Activated CD4-positive, alpha-beta T cell treated with anti-CD3 and anti-CD28 coated beads for 36 hours (primary cell): Measurements from ENCODE around the gene USP36. TPM values are rescaled to one million over a fixed set of nuclear protein-coding genes. Genes with fewer than 3 reads are reported as not detected.

Experiments used
- ATAC-seq: fragments of 200-7000 bp; cut with Tn5 transposase; one replicate; pipeline ENCODE4 v1.10.0; 2021; ENCODE audit warnings: mild to moderate bottlenecking, moderate library complexity
- CTCF ChIA-PET: fragments of 350-600 bp; sonication (Branson Sonifier 250); formaldehyde crosslinking; loops from one replicate; lab custom pipeline; 2021; ENCODE audit warnings: antibody characterized with exemption; lab: Charles Lee
- POLR2A ChIA-PET: fragments of 350-600 bp; sonication (Branson Sonifier 250); formaldehyde crosslinking; loops from one replicate; lab custom pipeline; 2021; ENCODE audit warnings: antibody characterized with exemption, inconsistent platforms; lab: Charles Lee
- DNase-seq: peaks from one replicate; pipeline ENCODE4 v3.0.0-alpha.2; 2020
- H3K27ac Mint-ChIP-seq: one replicate; pipeline ENCODE4 v1.8.0; 2021; ENCODE audit warnings: mixed read lengths
- H3K27me3 Mint-ChIP-seq: one replicate; pipeline ENCODE4 v1.8.0; 2021; ENCODE audit warnings: mixed read lengths
- H3K36me3 Mint-ChIP-seq: one replicate; pipeline ENCODE4 v1.8.0; 2021; ENCODE audit warnings: low read depth, mixed read lengths
- H3K4me1 Mint-ChIP-seq: one replicate; pipeline ENCODE4 v1.8.0; 2021; ENCODE audit warnings: mixed read lengths
- H3K4me3 Mint-ChIP-seq: one replicate; pipeline ENCODE4 v1.8.0; 2021; ENCODE audit warnings: mild to moderate bottlenecking, moderate library complexity, mixed read lengths
- H3K9me3 Mint-ChIP-seq: one replicate; pipeline ENCODE4 v1.8.0; 2021; ENCODE audit warnings: low read depth, mixed read lengths
- intact Hi-C, 2 experiments: fragments of 100-400 bp; cut with DNase I in 1 of 2; cut with micrococcal nuclease in 1 of 2; formaldehyde crosslinking; loops; one replicate each; pipeline versions ENCODE4 v1.14.2 to v1.15.1; 2022 to 2024; cut with DNase I, micrococcal nuclease
- total RNA-seq, 2 experiments: library from RNA; stranded (reverse); gene quantifications; one replicate each; pipeline ENCODE4 v1.2.3, GENCODE V29; 2021

Gene USP36
- total RNA-seq, 2 experiments from 2014 or later: 90.1 to 92.5 TPM

- POLR2A ChIA-PET: no interaction called here
- Mint-ChIP-seq H3K27ac (no peak overlapping the region), H3K4me1 (no peaks in the 10 kb centered on the region), H3K4me3 (no peak overlapping the region), H3K36me3 (no peaks in the 10 kb centered on the region), H3K9me3 (no peaks in the 10 kb centered on the region), H3K27me3 (no peaks in the 10 kb centered on the region)
- intact Hi-C loops: no loop called here
- ATAC-seq (no peak), DNase-seq (no peak)
- CTCF ChIA-PET: interaction anchor here (0.7 to 1.8 kb wide), 4 partner anchors 11 to 432 kb away, joined by 3 to 4 read pairs (median 3); no protein-coding TSS in a partner anchor
These were observed 13.3 kb upstream of the USP36 start for GRCh38 chr17:78853926-78854394.

GRCh38 chr17:78852709-78853121, 12.1 kb upstream of the USP36 start:
- CTCF ChIA-PET: interaction anchor here (0.7 to 3.0 kb wide), 3 partner anchors 13 to 1842 kb away, joined by 4 to 13 read pairs (median 4); no protein-coding TSS in a partner anchor
- Mint-ChIP-seq H3K27me3 (no peaks in the 10 kb centered on the region), H3K9me3 (no peaks in the 10 kb centered on the region), H3K27ac (no peak overlapping the region), H3K4me1 (no peaks in the 10 kb centered on the region), H3K4me3 (no peak overlapping the region), H3K36me3 (no peaks in the 10 kb centered on the region)
- DNase-seq (no peak), ATAC-seq (no peak)
- intact Hi-C loops: no loop called here
- POLR2A ChIA-PET: interaction anchor here (0.6 kb wide), 1 partner anchor 184 kb away, joined by 3 read pairs; no protein-coding TSS in a partner anchor

GRCh38 chr17:78849026-78849425, 8.4 kb upstream of the USP36 start:
- Mint-ChIP-seq H3K36me3 (no peaks in the 10 kb centered on the region), H3K4me3 (no peak overlapping the region), H3K27ac (no peak overlapping the region), H3K4me1 (peaks cover 6% of the 10 kb centered on the region), H3K27me3 (no peaks in the 10 kb centered on the region), H3K9me3 (no peaks in the 10 kb centered on the region)
- DNase-seq (no peak), ATAC-seq (no peak)
- ChIA-PET CTCF (interaction anchor here (0.7 to 1.1 kb wide), 2 partner anchors 17 to 58 kb away, joined by 3 read pairs; no protein-coding TSS in a partner anchor), POLR2A (no interaction called here)
- intact Hi-C loops: no loop called here

GRCh38 chr17:78847052-78847451, 6.4 kb upstream of the USP36 start:
- DNase-seq (no peak), ATAC-seq (no peak)
- H3K9me3 Mint-ChIP-seq: no peaks in the 10 kb centered on the region
- H3K4me1 Mint-ChIP-seq: peaks cover 13% of the 10 kb centered on the region
- ChIA-PET CTCF (no interaction called here), POLR2A (no interaction called here)
- no peaks in the 10 kb centered on the region for H3K27me3 Mint-ChIP-seq
- H3K4me3 Mint-ChIP-seq: no peak overlapping the region
- intact Hi-C loops: no loop called here
- no peaks in the 10 kb centered on the region for H3K36me3 Mint-ChIP-seq
- H3K27ac Mint-ChIP-seq: no peak overlapping the region

GRCh38 chr17:78844301-78845005, 3.8 kb upstream of the USP36 start:
- H3K4me3 Mint-ChIP-seq: no peak overlapping the region
- H3K4me1 Mint-ChIP-seq: peaks cover 21% of the 10 kb centered on the region
- peaks cover under 1% of the 10 kb centered on the region for H3K36me3 Mint-ChIP-seq
- ATAC-seq (no peak), DNase-seq (peak; percentile 56)
- H3K27ac Mint-ChIP-seq: no peak overlapping the region
- intact Hi-C loops: loop anchor here in 1 of 2 experiments (5.0 kb wide), 2 partner anchors 252 to 397 kb away; no protein-coding TSS in a partner anchor
- ChIA-PET POLR2A (no interaction called here), CTCF (interaction anchor here (0.6 to 1.2 kb wide), 3 partner anchors 22 to 159 kb away, joined by 3 to 5 read pairs (median 3); no protein-coding TSS in a partner anchor)
- H3K9me3 Mint-ChIP-seq: no peaks in the 10 kb centered on the region
- H3K27me3 Mint-ChIP-seq: no peaks in the 10 kb centered on the region

- no peaks in the 10 kb centered on the region for H3K27me3 Mint-ChIP-seq
- ChIA-PET CTCF (interaction anchor here (0.7 to 1.9 kb wide), 6 partner anchors 12 to 135 kb away, joined by 3 to 9 read pairs (median 4); no protein-coding TSS in a partner anchor), POLR2A (interaction anchor here (0.6 to 1.0 kb wide), 2 partner anchors 24 to 397 kb away, joined by 3 read pairs; no protein-coding TSS in a partner anchor)
- DNase-seq (peak; percentile 79), ATAC-seq (no peak)
- peaks cover 34% of the 10 kb centered on the region for H3K4me1 Mint-ChIP-seq
- peaks cover 9% of the 10 kb centered on the region for H3K36me3 Mint-ChIP-seq
- intact Hi-C loops: loop anchor here in 1 of 2 experiments (1.0 to 5.0 kb wide), 4 partner anchors 128 to 396 kb away; no protein-coding TSS in a partner anchor
- H3K27ac Mint-ChIP-seq: peak overlapping the region; percentile 69
- H3K4me3 Mint-ChIP-seq: no peak overlapping the region
- no peaks in the 10 kb centered on the region for H3K9me3 Mint-ChIP-seq
These were observed 2.4 kb upstream of the USP36 start for GRCh38 chr17:78842881-78843565.

- intact Hi-C loops: loop anchor here (1.0 to 5.0 kb wide), 10 partner anchors 23 to 957 kb away; partner anchors contain the start of genes CYTH1 (in 2 of the 2), CANT1 (in 1 of the 2), CBX8 (in 1 of the 2) and ENGASE (in 1 of the 2)
- Mint-ChIP-seq H3K4me1 (peaks cover 44% of the 10 kb centered on the region), H3K36me3 (peaks cover 32% of the 10 kb centered on the region), H3K27me3 (no peaks in the 10 kb centered on the region), H3K27ac (peak overlapping the region; percentile 96), H3K4me3 (peak overlapping the region; percentile 86), H3K9me3 (no peaks in the 10 kb centered on the region)
- ChIA-PET CTCF (no interaction called here), POLR2A (no interaction called here)
- ATAC-seq (no peak), DNase-seq (no peak)
These were observed 159 bp downstream of the USP36 start for GRCh38 chr17:78840530-78840779.

- ATAC-seq (peak; percentile 3), DNase-seq (peak; percentile 67)
- Mint-ChIP-seq H3K27me3 (no peaks in the 10 kb centered on the region), H3K36me3 (peaks cover 38% of the 10 kb centered on the region), H3K4me1 (peaks cover 44% of the 10 kb centered on the region), H3K9me3 (no peaks in the 10 kb centered on the region), H3K27ac (peak overlapping the region; percentile 93), H3K4me3 (peak overlapping the region; percentile 86)
- ChIA-PET CTCF (no interaction called here), POLR2A (no interaction called here)
- intact Hi-C loops: loop anchor here (1.0 to 5.0 kb wide), 10 partner anchors 23 to 957 kb away; partner anchors contain the start of genes CYTH1 (in 2 of the 2), CANT1 (in 1 of the 2), CBX8 (in 1 of the 2) and ENGASE (in 1 of the 2)
These were observed 668 bp downstream of the USP36 start for GRCh38 chr17:78839762-78840529.

GRCh38 chr17:78839235-78839761, 1.3 kb downstream of the USP36 start:
- ChIA-PET POLR2A (no interaction called here), CTCF (interaction anchor here (1.6 kb wide), 1 partner anchor 10 kb away, joined by 4 read pairs; no protein-coding TSS in a partner anchor)
- H3K4me1 Mint-ChIP-seq: peaks cover 41% of the 10 kb centered on the region
- no peaks in the 10 kb centered on the region for H3K9me3 Mint-ChIP-seq
- H3K36me3 Mint-ChIP-seq: peaks cover 41% of the 10 kb centered on the region
- intact Hi-C loops: loop anchor here in 1 of 2 experiments (1.0 kb wide), 1 partner anchor 22 kb away; no protein-coding TSS in a partner anchor
- ATAC-seq: peak; percentile 10
- H3K4me3 Mint-ChIP-seq: peak overlapping the region; percentile 86
- no peak for DNase-seq
- H3K27me3 Mint-ChIP-seq: no peaks in the 10 kb centered on the region
- H3K27ac Mint-ChIP-seq: peak overlapping the region; percentile 93

GRCh38 chr17:78838574-78839005, 2.0 kb downstream of the USP36 start:
- H3K36me3 Mint-ChIP-seq: peaks cover 44% of the 10 kb centered on the region
- H3K4me1 Mint-ChIP-seq: peaks cover 35% of the 10 kb centered on the region
- H3K27ac Mint-ChIP-seq: peak overlapping the region; percentile 93
- intact Hi-C loops: loop anchor here in 1 of 2 experiments (1.0 kb wide), 1 partner anchor 21 kb away; no protein-coding TSS in a partner anchor
- H3K4me3 Mint-ChIP-seq: peak overlapping the region; percentile 86
- no peaks in the 10 kb centered on the region for H3K9me3 Mint-ChIP-seq
- POLR2A ChIA-PET: no interaction called here
- no peak for ATAC-seq
- H3K27me3 Mint-ChIP-seq: no peaks in the 10 kb centered on the region
- DNase-seq: no peak
- CTCF ChIA-PET: interaction anchor here (0.9 to 1.6 kb wide), 3 partner anchors 10 to 133 kb away, joined by 3 to 4 read pairs (median 3); no protein-coding TSS in a partner anchor
